Lower leg skin (tissue), 4 donors: ENCODE results near the gene NOBOX. TPM values are rescaled to one million over a fixed set of nuclear protein-coding genes. Genes with fewer than 3 reads are reported as not detected.

ENCODE experiments used
- DNase-seq, 2 donors: peaks; one replicate each; pipeline ENCODE4 v3.0.0-alpha.2; 2019; ENCODE audit warnings: low spot score in 2 of 2
- H3K4me3 ChIP-seq: fragments of 200-600 bp; sonication (generic); 2 replicates; pipeline ENCODE4 v1.5.1; 2017; ENCODE audit warnings: mild to moderate bottlenecking, low read depth; ENCODE audit not compliant: poor library complexity, severe bottlenecking
- POLR2A ChIP-seq, 2 donors: fragments of 450-650 bp; IDR thresholded peaks; one replicate each; pipeline ENCODE4 v1.6.1; 2016 to 2017; ENCODE audit warnings: antibody characterized with exemption in 2 of 2, mild to moderate bottlenecking in 1 of 2, moderate library complexity in 1 of 2
- WGBS, 2 donors: methylation state at CpG; one replicate each; pipeline ENCODE4 v1.1.5; 2018; 5-methylcytosine and 5-hydroxymethylcytosine counted together
- intact Hi-C: fragments of 100-400 bp; cut with DNase I; formaldehyde crosslinking; loops from one replicate; pipeline ENCODE4 v1.15.0; 2023; ENCODE audit warnings: low total_unique reads
- total RNA-seq, 4 donors: library from RNA; depleted of rRNA; stranded (reverse); fragments of >200 nt; gene quantifications; one replicate each; pipeline ENCODE4 v1.1.0, GENCODE V29; 2016
- TF ChIP-seq, protein P1 (sequence below), 3 donors: fragments of 450-650 bp; IDR thresholded peaks; one replicate each; pipeline ENCODE4 v1.5.1; 2016; ENCODE audit warnings: antibody characterized with exemption in 3 of 3, mild to moderate bottlenecking in 3 of 3, moderate library complexity in 2 of 3

The NOBOX gene
- total RNA-seq, 4 donors from 2014 or later, result not detected

DNA sequence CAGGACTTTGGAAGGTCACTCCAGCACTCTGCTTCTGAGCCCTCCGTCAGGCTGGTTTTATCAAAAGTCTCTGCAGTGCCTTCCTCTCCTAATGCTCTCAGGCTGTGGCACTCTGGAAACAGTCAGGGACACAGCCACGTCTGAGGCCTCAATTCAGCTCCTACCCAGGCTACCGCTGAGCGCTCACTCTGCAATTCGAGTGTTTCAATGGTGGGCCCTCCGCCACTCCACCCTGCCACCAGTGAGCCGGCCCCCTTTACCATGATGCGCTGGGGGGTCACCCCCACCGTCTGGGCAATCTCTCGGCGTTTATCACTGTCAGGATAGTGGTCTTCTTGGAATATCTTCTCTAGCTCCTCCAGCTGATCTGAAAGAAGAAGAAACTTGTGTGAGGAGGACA lies 3.5 kb downstream of the NOBOX start:
- H3K4me3 ChIP-seq, result no peak overlapping the region
- no peak for TF ChIP-seq POLR2A (IDR thresholded peaks at IDR 0.05)
- TF ChIP-seq, protein P1, sequence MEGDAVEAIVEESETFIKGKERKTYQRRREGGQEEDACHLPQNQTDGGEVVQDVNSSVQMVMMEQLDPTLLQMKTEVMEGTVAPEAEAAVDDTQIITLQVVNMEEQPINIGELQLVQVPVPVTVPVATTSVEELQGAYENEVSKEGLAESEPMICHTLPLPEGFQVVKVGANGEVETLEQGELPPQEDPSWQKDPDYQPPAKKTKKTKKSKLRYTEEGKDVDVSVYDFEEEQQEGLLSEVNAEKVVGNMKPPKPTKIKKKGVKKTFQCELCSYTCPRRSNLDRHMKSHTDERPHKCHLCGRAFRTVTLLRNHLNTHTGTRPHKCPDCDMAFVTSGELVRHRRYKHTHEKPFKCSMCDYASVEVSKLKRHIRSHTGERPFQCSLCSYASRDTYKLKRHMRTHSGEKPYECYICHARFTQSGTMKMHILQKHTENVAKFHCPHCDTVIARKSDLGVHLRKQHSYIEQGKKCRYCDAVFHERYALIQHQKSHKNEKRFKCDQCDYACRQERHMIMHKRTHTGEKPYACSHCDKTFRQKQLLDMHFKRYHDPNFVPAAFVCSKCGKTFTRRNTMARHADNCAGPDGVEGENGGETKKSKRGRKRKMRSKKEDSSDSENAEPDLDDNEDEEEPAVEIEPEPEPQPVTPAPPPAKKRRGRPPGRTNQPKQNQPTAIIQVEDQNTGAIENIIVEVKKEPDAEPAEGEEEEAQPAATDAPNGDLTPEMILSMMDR (IDR thresholded peaks at IDR 0.05), result no peak
- DNase-seq, result no peak
- intact Hi-C loops, result no loop called here
- 88 to 92% methylated on average over 11 of the region's 11 CpGs for WGBS, 2 donors

DNA sequence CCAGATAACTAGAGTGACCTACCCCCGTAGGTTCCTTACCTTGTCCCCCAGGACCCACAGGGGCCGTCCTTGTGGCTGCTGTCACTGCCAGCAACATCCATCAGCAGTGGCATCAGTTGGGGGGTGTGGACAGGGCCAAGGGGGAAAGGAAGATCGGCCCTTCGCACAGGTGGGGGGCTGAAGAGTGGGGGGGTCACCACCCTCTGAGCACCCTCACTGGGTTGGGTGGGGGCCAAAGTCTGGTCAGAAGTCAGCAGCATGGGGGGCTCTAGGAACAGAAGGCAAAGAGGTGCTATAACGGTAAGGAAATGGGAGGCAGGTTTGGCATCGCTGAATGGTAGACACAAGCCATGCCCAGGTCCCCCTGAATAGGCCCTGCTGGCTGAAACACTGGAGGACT lies 4.6 kb downstream of the NOBOX start:
- DNase-seq, result no peak
- WGBS, 2 donors, result 83 to 88% methylated on average over 6 of the region's 6 CpGs
- H3K4me3 ChIP-seq, result no peak overlapping the region
- intact Hi-C loops, result no loop called here
- TF ChIP-seq, protein P1 (IDR thresholded peaks at IDR 0.05), result no peak
- TF ChIP-seq POLR2A (IDR thresholded peaks at IDR 0.05), result no peak

GRCh38 chr7:144398291-144398690 lies 5.2 kb downstream of the NOBOX start:
- no peak for DNase-seq
- WGBS, 2 donors, result 82 to 86% methylated on average over 9 of the region's 9 CpGs
- intact Hi-C loops, result no loop called here
- H3K4me3 ChIP-seq, result no peak overlapping the region
- TF ChIP-seq POLR2A (IDR thresholded peaks at IDR 0.05), result no peak
- TF ChIP-seq, protein P1 (IDR thresholded peaks at IDR 0.05), result no peak

- intact Hi-C loops, result no loop called here
- no peak overlapping the region for H3K4me3 ChIP-seq
- WGBS, 2 donors, result 88 to 93% methylated on average over 4 of the region's 4 CpGs
- DNase-seq, result no peak
- no peak for TF ChIP-seq POLR2A (IDR thresholded peaks at IDR 0.05)
- TF ChIP-seq, protein P1 (IDR thresholded peaks at IDR 0.05), result no peak
Observed at GRCh38 chr7:144397086-144397485, 6.4 kb downstream of the NOBOX start.

- WGBS, 2 donors, result 0 to 1% methylated on average over 8 of the region's 8 CpGs
- no peak for DNase-seq
- TF ChIP-seq, protein P1 (IDR thresholded peaks at IDR 0.05), result peak in 1 of 3 donors; percentile 28
- TF ChIP-seq POLR2A (IDR thresholded peaks at IDR 0.05), result no peak
- intact Hi-C loops, result no loop called here
- H3K4me3 ChIP-seq, result no peak overlapping the region
Observed at GRCh38 chr7:144391823-144392255, 11.7 kb downstream of the NOBOX start.

GRCh38 chr7:144391014-144391413 lies 12.5 kb downstream of the NOBOX start:
- TF ChIP-seq POLR2A (IDR thresholded peaks at IDR 0.05), result no peak
- TF ChIP-seq, protein P1 (IDR thresholded peaks at IDR 0.05), result no peak
- intact Hi-C loops, result no loop called here
- DNase-seq, result no peak
- WGBS, 2 donors, result 96 to 97% methylated on average over 4 of the region's 4 CpGs
- H3K4me3 ChIP-seq, result no peak overlapping the region
